Suppressor macrophage treated with lipopolysaccharide for 4 hours (primary cell): ENCODE data around the gene AHNAK.
"Not testable (repeated sequence)": the region's sequence is repeated elsewhere in the genome, so short reads cannot be mapped to it uniquely, and the experiment has no call there.

ENCODE experiments used
- DNase-seq: peaks from one replicate; pipeline ENCODE4 v3.0.0-alpha.2; 2020

AHNAK gene

GRCh38 chr11:62457478-62457877 lies 89.1 kb downstream of the AHNAK start:
- peak; percentile 35 for DNase-seq

GRCh38 chr11:62456630-62457029 lies 90.0 kb downstream of the AHNAK start:
- no peak for DNase-seq

GRCh38 chr11:62452839-62453468 lies 93.7 kb downstream of the AHNAK start:
- no peak for DNase-seq

- DNase-seq = no peak
These were observed 94.3 kb downstream of the AHNAK start for GRCh38 chr11:62452261-62452660.

GRCh38 chr11:62451241-62451621 lies 95.4 kb downstream of the AHNAK start:
- no peak for DNase-seq

- no peak for DNase-seq
These were observed 95.9 kb downstream of the AHNAK start for GRCh38 chr11:62450543-62451240.

GRCh38 chr11:62449912-62450311 lies 96.7 kb downstream of the AHNAK start:
- not testable (repeated sequence) for DNase-seq

GRCh38 chr11:62449451-62449851 lies 97.2 kb downstream of the AHNAK start:
- no peak for DNase-seq

- no peak for DNase-seq
These were observed 100.5 kb downstream of the AHNAK start for GRCh38 chr11:62446091-62446490.

- DNase-seq = no peak
These were observed 101.3 kb downstream of the AHNAK start for GRCh38 chr11:62445314-62445740.

- DNase-seq = no peak
These were observed 101.8 kb downstream of the AHNAK start for GRCh38 chr11:62444835-62445234.

GRCh38 chr11:62444236-62444833 lies 102.3 kb downstream of the AHNAK start:
- peak; percentile 84 for DNase-seq

GRCh38 chr11:62443390-62444235 lies 103.0 kb downstream of the AHNAK start:
- peak; percentile 79 for DNase-seq

- DNase-seq = peak; percentile 67
These were observed 106.6 kb downstream of the AHNAK start for GRCh38 chr11:62439785-62440602.

- DNase-seq = no peak
These were observed 108.0 kb downstream of the AHNAK start for GRCh38 chr11:62438641-62439040.

- DNase-seq = no peak
These were observed 109.0 kb downstream of the AHNAK start for GRCh38 chr11:62437616-62438015.

GRCh38 chr11:62435846-62436660 lies 110.6 kb downstream of the AHNAK start:
- peak; percentile 30 for DNase-seq

- DNase-seq = no peak
These were observed 112.7 kb downstream of the AHNAK start for GRCh38 chr11:62433904-62434276.

- DNase-seq = peak; percentile 28
These were observed 113.3 kb downstream of the AHNAK start for GRCh38 chr11:62433141-62433903.

GRCh38 chr11:62432695-62433094 lies 113.9 kb downstream of the AHNAK start:
- DNase-seq = no peak
